HCT116 (cell line): ENCODE results near the gene SLC25A12. TPM values are rescaled to one million over a fixed set of nuclear protein-coding genes. Genes with fewer than 3 reads are reported as not detected.
A peak's percentile ranks its signal among the peaks of the same experiment; 100 is the strongest.

Experiments
- ATAC-seq: fragments of 200-7000 bp; cut with Tn5 transposase; 2 replicates; pipeline ENCODE4 v1.9.1; 2020; ENCODE audit warnings: mild to moderate bottlenecking, moderate library complexity
- Bru-seq: library from RNA; stranded (reverse); fragments of 400-500 nt; gene quantifications from one replicate; lab custom pipeline; 2021; lab: Mats Ljungman, UMichigan
- BruChase-seq, 2 experiments: library from RNA; stranded (reverse); fragments of 400-500 nt; gene quantifications; one replicate each; lab custom pipeline; 2021; lab: Mats Ljungman, UMichigan
- BruUV-seq: library from RNA; stranded (reverse); fragments of 400-500 nt; replicated peaks from 2 replicates; lab custom pipeline; 2021; lab: Mats Ljungman, UMichigan
- CTCF ChIA-PET: fragments of 300-600 bp; sonication (Branson Sonifier 250); formaldehyde crosslinking; loops from one replicate; lab custom pipeline; 2021; ENCODE audit warnings: antibody characterized with exemption; lab: Charles Lee
- POLR2A ChIA-PET: fragments of 300-600, 350-600 bp; sonication (Branson Sonifier 250); formaldehyde crosslinking; loops from one replicate; lab custom pipeline; 2021; ENCODE audit warnings: antibody characterized with exemption; lab: Charles Lee
- RAD21 ChIA-PET, 2 experiments: fragments of 300-600 bp; sonication (Branson Sonifier 250); formaldehyde crosslinking; loops; one replicate each; lab custom pipeline; 2023; ENCODE audit warnings: low total read pairs in 2 of 2; ENCODE audit not compliant: uncharacterized antibody in 2 of 2, unreplicated experiment in 2 of 2, low non-redundant PET in 1 of 2; lab: Charles Lee
- DNase-seq: peaks from one replicate; pipeline ENCODE4 v3.0.0-alpha.2; 2010; ENCODE audit warnings: low read depth, low spot score
- H2AFZ ChIP-seq: fragments of 200-600 bp; shearing (Covaris generic), sonication (generic); 2 replicates; pipeline ENCODE4 v1.6.1; 2017; ENCODE audit warnings: low read depth, mixed run types, mixed read lengths, antibody characterized with exemption, low read length; ENCODE audit not compliant: poor library complexity, severe bottlenecking
- H3K27ac ChIP-seq: 2 replicates; pipeline ENCODE4 v1.5.1; 2012; ENCODE audit warnings: low read depth, low read length
- H3K27me3 ChIP-seq: fragments of 200-600 bp; sonication (generic); 2 replicates; pipeline ENCODE4 v1.6.1; 2016; ENCODE audit warnings: mixed run types, low read length, mixed read lengths; ENCODE audit not compliant: insufficient read depth
- H3K36me3 ChIP-seq, 2 experiments: fragments of 200-500 bp in 1 of 2; fragments of 200-600 bp in 1 of 2; sonication (Bioruptor generic) in 1 of 2; sonication (generic) in 1 of 2; 2 replicates each; pipeline versions ENCODE4 v1.5.1 to v1.6.1; 2014 to 2016; ENCODE audit warnings: low read length in 2 of 2, inconsistent platforms in 1 of 2, mixed read lengths in 1 of 2, mixed run types in 1 of 2; ENCODE audit not compliant: insufficient read depth in 2 of 2, control insufficient read depth in 1 of 2
- H3K4me1 ChIP-seq, 2 experiments: fragments of 200-600 bp in 1 of 2; sonication (generic) in 1 of 2; 2 replicates each; pipeline versions ENCODE4 v1.5.1 to v1.6.1; 2012 to 2017; ENCODE audit warnings: low read length in 2 of 2, inconsistent platforms in 1 of 2, mild to moderate bottlenecking in 1 of 2, mixed read lengths in 1 of 2, mixed run types in 1 of 2, moderate library complexity in 1 of 2; ENCODE audit not compliant: insufficient read depth in 2 of 2, control insufficient read depth in 1 of 2
- H3K4me2 ChIP-seq: fragments of 200-600 bp; sonication (generic); 2 replicates; pipeline ENCODE4 v1.6.1; 2017; ENCODE audit warnings: mixed run types, low read length, mixed read lengths
- H3K4me3 ChIP-seq, 2 experiments: fragments of 200-600 bp in 1 of 2; sonication (generic) in 1 of 2; replicated peaks in 1 of 2; 2 replicates each; pipeline ENCODE4 v1.5.1; 2011 to 2016; ENCODE audit warnings: low read length in 2 of 2, control low read depth in 1 of 2, low read depth in 1 of 2, mild to moderate bottlenecking in 1 of 2, mixed read lengths in 1 of 2, mixed run types in 1 of 2
- H3K79me2 ChIP-seq: fragments of 200-600 bp; sonication (generic); 2 replicates; pipeline ENCODE4 v1.6.1; 2017; ENCODE audit warnings: mild to moderate bottlenecking, mixed run types, low read length, moderate library complexity, mixed read lengths; ENCODE audit not compliant: insufficient read depth
- H3K9ac ChIP-seq: fragments of 200-600 bp; sonication (generic); 2 replicates; pipeline ENCODE4 v1.6.1; 2016; ENCODE audit warnings: low read length, mixed read lengths
- H3K9me2 ChIP-seq: fragments of 200-600 bp; sonication (generic), shearing (Covaris generic); 2 replicates; pipeline ENCODE4 v1.6.1; 2017; ENCODE audit warnings: mixed run types, mild to moderate bottlenecking, moderate library complexity; ENCODE audit not compliant: insufficient read depth
- H3K9me3 ChIP-seq, 2 experiments: fragments of 200-500 bp in 1 of 2; fragments of 200-600 bp in 1 of 2; sonication (Bioruptor generic) in 1 of 2; sonication (generic) in 1 of 2; 2 replicates each; pipeline ENCODE4 v1.6.1; 2014 to 2017; ENCODE audit warnings: low read length in 2 of 2, mixed read lengths in 2 of 2, inconsistent platforms in 1 of 2, low read depth in 1 of 2, mild to moderate bottlenecking in 1 of 2, mixed run types in 1 of 2, moderate library complexity in 1 of 2; ENCODE audit not compliant: control insufficient read depth in 1 of 2, insufficient read depth in 1 of 2
- H4K20me1 ChIP-seq: fragments of 200-600 bp; sonication (generic), shearing (Covaris generic); 2 replicates; pipeline ENCODE4 v1.6.1; 2017; ENCODE audit warnings: mixed run types, mild to moderate bottlenecking, moderate library complexity; ENCODE audit not compliant: insufficient read depth
- CEBPB ChIP-seq: IDR thresholded peaks from 2 replicates; pipeline ENCODE4 v1.6.1; 2012; ENCODE audit warnings: low read depth
- ELF1 ChIP-seq: IDR thresholded peaks from 2 replicates; pipeline ENCODE4 v1.6.1; 2012; ENCODE audit warnings: low read depth, borderline replicate concordance
- EZH2 ChIP-seq: fragments of 200-600 bp; sonication (generic); IDR thresholded peaks from 2 replicates; pipeline ENCODE4 v1.6.1; 2017; ENCODE audit warnings: antibody characterized with exemption, mixed run types
- EZH2phosphoT487 ChIP-seq: fragments of 200-600 bp; IDR thresholded peaks from 2 replicates; pipeline ENCODE4 v1.6.1; 2018; ENCODE audit warnings: antibody characterized with exemption, borderline replicate concordance
- FOSL1 ChIP-seq: IDR thresholded peaks from 2 replicates; pipeline ENCODE4 v1.6.1; 2012; ENCODE audit warnings: low read depth
- POLR2A ChIP-seq: IDR thresholded peaks from 2 replicates; pipeline ENCODE4 v1.7.0; 2011; ENCODE audit warnings: borderline replicate concordance; ENCODE audit not compliant: insufficient read depth, insufficient read length; ENCODE audit errors: extremely low read depth
- POLR2AphosphoS5 ChIP-seq: IDR thresholded peaks from 2 replicates; pipeline ENCODE4 v1.6.1; 2011; ENCODE audit warnings: mild to moderate bottlenecking, low read depth, low read length, moderate library complexity
- RAD21 ChIP-seq: IDR thresholded peaks from 2 replicates; pipeline ENCODE4 v1.6.1; 2012; ENCODE audit warnings: low read depth, mild to moderate bottlenecking
- SIN3A ChIP-seq: IDR thresholded peaks from 2 replicates; pipeline ENCODE4 v1.6.1; 2012; ENCODE audit warnings: low read depth
- SP1 ChIP-seq: IDR thresholded peaks from 2 replicates; pipeline ENCODE4 v1.6.1; 2012; ENCODE audit warnings: low read depth
- YY1 ChIP-seq: IDR thresholded peaks from 2 replicates; pipeline ENCODE4 v1.6.1; 2011; ENCODE audit warnings: low read length, low read depth, moderate library complexity, mild to moderate bottlenecking; ENCODE audit not compliant: insufficient replicate concordance; ENCODE audit errors: extremely low read depth
- ZFX ChIP-seq: fragments of 450-650 bp; IDR thresholded peaks from 2 replicates; pipeline ENCODE4 v1.6.1; 2017
- ZNF274 ChIP-seq: fragments of 200-500 bp; sonication (Bioruptor generic); IDR thresholded peaks from 2 replicates; pipeline ENCODE4 v1.6.1; 2014; ENCODE audit warnings: mild to moderate bottlenecking, low read depth, low read length, inconsistent platforms
- intact Hi-C: fragments of 100-400 bp; cut with micrococcal nuclease; formaldehyde crosslinking; loops from 2 replicates; pipeline ENCODE4 v1.10.0; 2022
- long read RNA-seq: library from polyadenylated mRNA; unstranded; transcript quantifications from one replicate; pipeline ENCODE4 v2.0.0, GENCODE V29; 2021; ENCODE audit not compliant: unreplicated experiment
- polyA plus RNA-seq: library from polyadenylated mRNA; unstranded; fragments of >200 nt; gene quantifications from 2 replicates; pipeline ENCODE4 v1.2.1, GENCODE V29; 2012; ENCODE audit warnings: missing spikeins
- total RNA-seq: library from RNA; stranded (reverse); gene quantifications from one replicate; pipeline ENCODE4 v1.2.1, GENCODE V29; 2021; ENCODE audit not compliant: unreplicated experiment
- TF ChIP-seq, protein P1 (sequence below): IDR thresholded peaks from 2 replicates; pipeline ENCODE4 v1.6.1; 2011; ENCODE audit warnings: mild to moderate bottlenecking, low read length, moderate library complexity; ENCODE audit not compliant: insufficient replicate concordance; ENCODE audit errors: extremely low read depth
- TF ChIP-seq, protein P2 (sequence below): IDR thresholded peaks from 2 replicates; pipeline ENCODE4 v1.6.1; 2012
- TF ChIP-seq, protein P3 (sequence below), 3 experiments: fragments of 200-600 bp in 1 of 3; sonication (generic) in 1 of 3; IDR thresholded peaks in 2 of 3; conservative IDR thresholded peaks in 1 of 3; 2 replicates each; pipeline ENCODE4 v1.5.1; 2012 to 2017; ENCODE audit warnings: low read depth in 2 of 3, low read length in 2 of 3, antibody characterized with exemption in 1 of 3, borderline replicate concordance in 1 of 3, control low read depth in 1 of 3, mild to moderate bottlenecking in 1 of 3, mixed read lengths in 1 of 3, mixed run types in 1 of 3, moderate library complexity in 1 of 3; ENCODE audit not compliant: insufficient read depth in 1 of 3
- TF ChIP-seq, protein P4 (sequence below): IDR thresholded peaks from 2 replicates; pipeline ENCODE4 v1.6.1; 2012

SLC25A12 gene, protein sequence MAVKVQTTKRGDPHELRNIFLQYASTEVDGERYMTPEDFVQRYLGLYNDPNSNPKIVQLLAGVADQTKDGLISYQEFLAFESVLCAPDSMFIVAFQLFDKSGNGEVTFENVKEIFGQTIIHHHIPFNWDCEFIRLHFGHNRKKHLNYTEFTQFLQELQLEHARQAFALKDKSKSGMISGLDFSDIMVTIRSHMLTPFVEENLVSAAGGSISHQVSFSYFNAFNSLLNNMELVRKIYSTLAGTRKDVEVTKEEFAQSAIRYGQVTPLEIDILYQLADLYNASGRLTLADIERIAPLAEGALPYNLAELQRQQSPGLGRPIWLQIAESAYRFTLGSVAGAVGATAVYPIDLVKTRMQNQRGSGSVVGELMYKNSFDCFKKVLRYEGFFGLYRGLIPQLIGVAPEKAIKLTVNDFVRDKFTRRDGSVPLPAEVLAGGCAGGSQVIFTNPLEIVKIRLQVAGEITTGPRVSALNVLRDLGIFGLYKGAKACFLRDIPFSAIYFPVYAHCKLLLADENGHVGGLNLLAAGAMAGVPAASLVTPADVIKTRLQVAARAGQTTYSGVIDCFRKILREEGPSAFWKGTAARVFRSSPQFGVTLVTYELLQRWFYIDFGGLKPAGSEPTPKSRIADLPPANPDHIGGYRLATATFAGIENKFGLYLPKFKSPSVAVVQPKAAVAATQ
- 16.0 TPM for total RNA-seq
- 5.4 and 7.8 TPM in 2 replicates for polyA plus RNA-seq
- percentile 73 among the genes with signal in this experiment for Bru-seq, nascent RNA
- BruChase-seq, experiment 1, labeled RNA remaining after a 6-hour chase: percentile 56 among the genes with signal in this experiment
- BruChase-seq, experiment 2, labeled RNA remaining after a 2-hour chase: percentile 66 among the genes with signal in this experiment
- long read RNA-seq, transcript SLC25A12-202 (18 exons, 2,979 nt): major isoform, 19 of 41 reads
- long read RNA-seq, partial matches to known transcripts: 8 of 41 reads
- long read RNA-seq, other reads (novel, unspliced or antisense): 14 of 41 reads

DNA sequence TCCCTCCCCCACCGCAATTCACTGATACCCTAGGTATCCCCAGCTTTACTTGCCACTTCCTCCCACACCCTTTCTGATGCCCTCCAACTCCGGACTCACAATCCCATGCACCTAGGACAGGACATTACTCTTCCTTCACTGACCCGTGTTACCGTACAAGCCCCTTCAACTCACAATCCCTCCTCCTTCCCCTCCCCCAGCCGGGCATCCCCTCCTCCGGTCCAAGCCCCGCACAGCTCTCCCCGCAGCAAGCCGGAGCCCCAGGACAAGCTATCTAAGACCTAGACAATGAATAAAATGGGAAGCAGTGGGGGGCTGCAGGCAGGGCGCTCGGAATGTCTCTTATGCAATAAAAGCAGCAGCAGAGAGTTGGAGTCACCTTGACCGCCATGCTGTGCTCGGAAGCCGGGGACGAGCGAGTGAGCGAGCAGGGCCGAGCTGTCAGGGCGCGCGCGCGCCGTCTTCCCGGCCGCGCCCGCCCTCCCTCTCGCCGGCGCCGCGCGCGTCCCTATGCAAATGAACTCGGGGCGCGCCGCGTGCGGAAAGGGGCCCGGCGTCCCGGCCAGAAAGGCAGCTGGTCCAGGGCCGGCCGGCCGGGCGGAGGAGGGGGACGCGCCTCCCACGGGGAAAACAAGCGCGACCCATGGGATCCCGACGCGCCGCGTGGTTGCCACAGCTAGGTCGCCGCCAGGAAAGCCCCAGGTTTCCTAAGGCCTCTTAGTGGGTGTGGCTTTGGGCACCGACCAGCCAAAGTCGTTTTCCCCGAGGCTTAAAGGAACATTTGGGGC is at the start of gene SLC25A12:
TSS of gene SLC25A12 (minus strand) at position 421 of the 788 bp plus-strand sequence. CDS start at position 391, 30 bp downstream.
- no peaks in the 10 kb centered on the region for H3K9me2 ChIP-seq
- peaks cover 0 to 7% of the 10 kb centered on the region in 2 experiments; a peak in 1 of 4 replicates for H3K36me3 ChIP-seq
- no peaks in the 10 kb centered on the region for H3K27me3 ChIP-seq
- ChIA-PET POLR2A (interaction anchor here (0.8 to 2.2 kb wide), 3 partner anchors 14 to 29 kb away, joined by 3 to 7 read pairs (median 4); partner anchors contain the start of gene HAT1), RAD21 (no interaction called here), CTCF (interaction anchor here (0.6 to 1.0 kb wide), 2 partner anchors 17 to 44 kb away, joined by 3 to 4 read pairs; no protein-coding TSS in a partner anchor)
- peak; percentile 45 for DNase-seq
- H3K27ac ChIP-seq: peak within 1 kb of the TSS; percentile 43
- H3K9ac ChIP-seq: peak within 1 kb of the TSS; percentile 83
- peak within 1 kb of the TSS; percentile 92 for H2AFZ ChIP-seq
- H3K4me3 ChIP-seq: peak within 1 kb of the TSS; percentile 95 to 100
- BruUV-seq: no TSS peak
- peak; percentile 96 for ATAC-seq
- H4K20me1 ChIP-seq: no peaks in the 10 kb centered on the region
- H3K4me1 ChIP-seq: peaks cover 8 to 17% of the 10 kb centered on the region in 2 experiments; a peak in 3 of 4 replicates
- intact Hi-C loops: loop anchor here (1.0 kb wide), 1 partner anchor 28 kb away; the partner anchor contains the start of gene HAT1
- no peaks in the 10 kb centered on the region for H3K9me3 ChIP-seq
- H3K79me2 ChIP-seq: peaks cover 10% of the 10 kb centered on the region
- peak within 1 kb of the TSS; percentile 96 for H3K4me2 ChIP-seq
- TF ChIP-seq EZH2phosphoT487: no peak
- TF ChIP-seq YY1: peak; percentile 76
- no peak for TF ChIP-seq RAD21
- no peak for TF ChIP-seq ZNF274
- TF ChIP-seq SP1: no peak; the same call in 1 of the 2 replicates
- TF ChIP-seq, protein P1, sequence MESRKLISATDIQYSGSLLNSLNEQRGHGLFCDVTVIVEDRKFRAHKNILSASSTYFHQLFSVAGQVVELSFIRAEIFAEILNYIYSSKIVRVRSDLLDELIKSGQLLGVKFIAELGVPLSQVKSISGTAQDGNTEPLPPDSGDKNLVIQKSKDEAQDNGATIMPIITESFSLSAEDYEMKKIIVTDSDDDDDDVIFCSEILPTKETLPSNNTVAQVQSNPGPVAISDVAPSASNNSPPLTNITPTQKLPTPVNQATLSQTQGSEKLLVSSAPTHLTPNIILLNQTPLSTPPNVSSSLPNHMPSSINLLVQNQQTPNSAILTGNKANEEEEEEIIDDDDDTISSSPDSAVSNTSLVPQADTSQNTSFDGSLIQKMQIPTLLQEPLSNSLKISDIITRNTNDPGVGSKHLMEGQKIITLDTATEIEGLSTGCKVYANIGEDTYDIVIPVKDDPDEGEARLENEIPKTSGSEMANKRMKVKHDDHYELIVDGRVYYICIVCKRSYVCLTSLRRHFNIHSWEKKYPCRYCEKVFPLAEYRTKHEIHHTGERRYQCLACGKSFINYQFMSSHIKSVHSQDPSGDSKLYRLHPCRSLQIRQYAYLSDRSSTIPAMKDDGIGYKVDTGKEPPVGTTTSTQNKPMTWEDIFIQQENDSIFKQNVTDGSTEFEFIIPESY: no peak
- TF ChIP-seq, protein P2, sequence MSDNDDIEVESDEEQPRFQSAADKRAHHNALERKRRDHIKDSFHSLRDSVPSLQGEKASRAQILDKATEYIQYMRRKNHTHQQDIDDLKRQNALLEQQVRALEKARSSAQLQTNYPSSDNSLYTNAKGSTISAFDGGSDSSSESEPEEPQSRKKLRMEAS: peak; percentile 86
- TF ChIP-seq, protein P3, sequence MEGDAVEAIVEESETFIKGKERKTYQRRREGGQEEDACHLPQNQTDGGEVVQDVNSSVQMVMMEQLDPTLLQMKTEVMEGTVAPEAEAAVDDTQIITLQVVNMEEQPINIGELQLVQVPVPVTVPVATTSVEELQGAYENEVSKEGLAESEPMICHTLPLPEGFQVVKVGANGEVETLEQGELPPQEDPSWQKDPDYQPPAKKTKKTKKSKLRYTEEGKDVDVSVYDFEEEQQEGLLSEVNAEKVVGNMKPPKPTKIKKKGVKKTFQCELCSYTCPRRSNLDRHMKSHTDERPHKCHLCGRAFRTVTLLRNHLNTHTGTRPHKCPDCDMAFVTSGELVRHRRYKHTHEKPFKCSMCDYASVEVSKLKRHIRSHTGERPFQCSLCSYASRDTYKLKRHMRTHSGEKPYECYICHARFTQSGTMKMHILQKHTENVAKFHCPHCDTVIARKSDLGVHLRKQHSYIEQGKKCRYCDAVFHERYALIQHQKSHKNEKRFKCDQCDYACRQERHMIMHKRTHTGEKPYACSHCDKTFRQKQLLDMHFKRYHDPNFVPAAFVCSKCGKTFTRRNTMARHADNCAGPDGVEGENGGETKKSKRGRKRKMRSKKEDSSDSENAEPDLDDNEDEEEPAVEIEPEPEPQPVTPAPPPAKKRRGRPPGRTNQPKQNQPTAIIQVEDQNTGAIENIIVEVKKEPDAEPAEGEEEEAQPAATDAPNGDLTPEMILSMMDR (IDR thresholded peaks at IDR 0.05 in 2 of 3, conservative IDR thresholded peaks at IDR 0.05 in 1 of 3; ENCODE audit: borderline replicate concordance in 1 of 3, insufficient read depth in 1 of 3, low read depth in 2 of 3, low read length in 2 of 3): no peak
- TF ChIP-seq, protein P4, sequence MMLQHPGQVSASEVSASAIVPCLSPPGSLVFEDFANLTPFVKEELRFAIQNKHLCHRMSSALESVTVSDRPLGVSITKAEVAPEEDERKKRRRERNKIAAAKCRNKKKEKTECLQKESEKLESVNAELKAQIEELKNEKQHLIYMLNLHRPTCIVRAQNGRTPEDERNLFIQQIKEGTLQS: no peak
- no peak for TF ChIP-seq ELF1
- TF ChIP-seq SIN3A: 0 out of 2 replicates have a peak, but pooled peaks have one; percentile 4
- TF ChIP-seq ZFX: peak; percentile 80
- peak; percentile 41 for TF ChIP-seq POLR2A
- no peak for TF ChIP-seq EZH2
- no peak for TF ChIP-seq CEBPB
- TF ChIP-seq POLR2AphosphoS5: peak; percentile 79
- TF ChIP-seq FOSL1: no peak
